Muscle layer of duodenum (tissue), 2 donors: Measurements from ENCODE around the gene SDHB.

Experiments used
- H3K27ac ChIP-seq: one replicate; pipeline ENCODE4 v1.7.0; 2013; ENCODE audit warnings: mild to moderate bottlenecking, low read length
- H3K27me3 ChIP-seq: one replicate; pipeline ENCODE4 v1.7.0; 2013; ENCODE audit warnings: low read depth, mild to moderate bottlenecking, control low read depth, low read length
- H3K36me3 ChIP-seq, 2 donors: one replicate each; pipeline ENCODE4 v1.7.0; 2013; ENCODE audit warnings: low read length in 2 of 2, control low read depth in 1 of 2, mild to moderate bottlenecking in 1 of 2; ENCODE audit not compliant: insufficient read depth in 2 of 2, control insufficient read depth in 1 of 2
- H3K4me1 ChIP-seq, 2 donors: one replicate each; pipeline ENCODE4 v1.7.0; 2013; ENCODE audit warnings: low read length in 2 of 2, mild to moderate bottlenecking in 2 of 2, control low read depth in 1 of 2, moderate library complexity in 1 of 2; ENCODE audit not compliant: insufficient read depth in 2 of 2, control insufficient read depth in 1 of 2
- H3K4me3 ChIP-seq, 2 donors: one replicate each; pipeline ENCODE4 v1.7.0; 2013; ENCODE audit warnings: low read length in 2 of 2, low read depth in 1 of 2, mild to moderate bottlenecking in 1 of 2
- H3K9me3 ChIP-seq, 2 donors: one replicate each; pipeline ENCODE4 v1.7.0; 2013; ENCODE audit warnings: low read length in 2 of 2, control low read depth in 1 of 2, mild to moderate bottlenecking in 1 of 2; ENCODE audit not compliant: control insufficient read depth in 1 of 2
- donor health status: healthy.

Gene SDHB

GRCh38 chr1:16972189-16972895 lies 81.5 kb downstream of the SDHB start:
- H3K27ac ChIP-seq: no peak overlapping the region
- H3K36me3 ChIP-seq: peaks cover 0 to 19% of the 10 kb centered on the region in 2 donors
- H3K4me1 ChIP-seq: peaks cover 0 to 16% of the 10 kb centered on the region in 2 donors
- H3K27me3 ChIP-seq: no peaks in the 10 kb centered on the region
- H3K4me3 ChIP-seq: no peak overlapping the region
- no peaks in the 10 kb centered on the region for H3K9me3 ChIP-seq

- no peak overlapping the region for H3K27ac ChIP-seq
- H3K4me1 ChIP-seq: peaks cover 0 to 24% of the 10 kb centered on the region in 2 donors
- H3K4me3 ChIP-seq: no peak overlapping the region
- H3K9me3 ChIP-seq: no peaks in the 10 kb centered on the region
- H3K36me3 ChIP-seq: peaks cover 0 to 19% of the 10 kb centered on the region in 2 donors
- H3K27me3 ChIP-seq: no peaks in the 10 kb centered on the region
Measured at GRCh38 chr1:16971341-16972188, 82.3 kb downstream of the SDHB start.

GRCh38 chr1:16970132-16970910 lies 83.5 kb downstream of the SDHB start:
- Histone ChIP-seq H3K4me1 (peaks cover 0 to 24% of the 10 kb centered on the region in 2 donors), H3K27ac (no peak overlapping the region), H3K9me3 (no peaks in the 10 kb centered on the region), H3K36me3 (peaks cover 5 to 30% of the 10 kb centered on the region in 2 donors), H3K4me3 (no peak overlapping the region), H3K27me3 (no peaks in the 10 kb centered on the region)

- H3K27me3 ChIP-seq: no peaks in the 10 kb centered on the region
- no peaks in the 10 kb centered on the region for H3K9me3 ChIP-seq
- no peak overlapping the region for H3K27ac ChIP-seq
- peaks cover 5 to 31% of the 10 kb centered on the region in 2 donors for H3K36me3 ChIP-seq
- H3K4me3 ChIP-seq: no peak overlapping the region
- peaks cover 0 to 24% of the 10 kb centered on the region in 2 donors for H3K4me1 ChIP-seq
Measured at GRCh38 chr1:16969651-16970050, 84.2 kb downstream of the SDHB start.

GRCh38 chr1:16969057-16969611 lies 84.7 kb downstream of the SDHB start:
- H3K27ac ChIP-seq: no peak overlapping the region
- no peaks in the 10 kb centered on the region for H3K27me3 ChIP-seq
- H3K4me3 ChIP-seq: no peak overlapping the region
- H3K9me3 ChIP-seq: no peaks in the 10 kb centered on the region
- peaks cover 5 to 31% of the 10 kb centered on the region in 2 donors for H3K36me3 ChIP-seq
- peaks cover 0 to 24% of the 10 kb centered on the region in 2 donors for H3K4me1 ChIP-seq
